Measurements from ENCODE around the gene USH1C.

The USH1C gene

GRCh38 chr11:17521106-17521900 is 22.9 kb downstream of the USH1C start:
- no peak for DNase-seq

GRCh38 chr11:17519061-17519885 is 24.9 kb downstream of the USH1C start:
- DNase-seq = peak; percentile 30

GRCh38 chr11:17518366-17518765 is 25.9 kb downstream of the USH1C start:
- no peak for DNase-seq

- DNase-seq = no peak
Observed at GRCh38 chr11:17517186-17517585, 27.0 kb downstream of the USH1C start.

- no peak for DNase-seq
Observed at GRCh38 chr11:17516551-17517150, 27.6 kb downstream of the USH1C start.

GRCh38 chr11:17515443-17516176 is 28.6 kb downstream of the USH1C start:
- DNase-seq = no peak

GRCh38 chr11:17514476-17514875 is 29.7 kb downstream of the USH1C start:
- DNase-seq = no peak

GRCh38 chr11:17513853-17514252 is 30.4 kb downstream of the USH1C start:
- DNase-seq = no peak

GRCh38 chr11:17512101-17512500 is 32.1 kb downstream of the USH1C start:
- no peak for DNase-seq

- DNase-seq = no peak
Observed at GRCh38 chr11:17511571-17511970, 32.6 kb downstream of the USH1C start.

GRCh38 chr11:17510507-17511206 is 33.6 kb downstream of the USH1C start:
- no peak for DNase-seq

- no peak for DNase-seq
Observed at GRCh38 chr11:17508791-17509190, 35.4 kb downstream of the USH1C start.

- no peak for DNase-seq
Observed at GRCh38 chr11:17508306-17508705, 35.9 kb downstream of the USH1C start.

GRCh38 chr11:17507773-17508172 is 36.4 kb downstream of the USH1C start:
- no peak for DNase-seq

- DNase-seq = no peak
Observed at GRCh38 chr11:17506942-17507341, 37.3 kb downstream of the USH1C start.

- no peak for DNase-seq
Observed at GRCh38 chr11:17506314-17506713, 37.9 kb downstream of the USH1C start.

- DNase-seq = no peak
Observed at GRCh38 chr11:17505146-17505545, 39.1 kb downstream of the USH1C start.

GRCh38 chr11:17504330-17505107 is 39.7 kb downstream of the USH1C start:
- DNase-seq = peak; percentile 83

GRCh38 chr11:17502630-17503029 is 41.6 kb downstream of the USH1C start:
- DNase-seq = no peak

GRCh38 chr11:17500673-17501072 is 43.5 kb downstream of the USH1C start:
- no peak for DNase-seq

GRCh38 chr11:17498475-17498874 is 45.7 kb downstream of the USH1C start:
- peak; percentile 51 for DNase-seq

- peak; percentile 68 for DNase-seq
Observed at GRCh38 chr11:17498058-17498457, 46.2 kb downstream of the USH1C start.

Measured in COR-L47 (cell line).